GM08714 (cell line): ENCODE measurements around the gene ADTRP.

ENCODE experiments used
- H3K4me3 ChIP-seq: fragments of 200-500 bp; sonication (Bioruptor generic); 2 replicates; pipeline ENCODE4 v1.5.1; 2014; ENCODE audit warnings: mild to moderate bottlenecking, low read length, inconsistent platforms
- ZNF274 ChIP-seq: IDR thresholded peaks from 2 replicates; pipeline ENCODE4 v1.6.1; 2012; ENCODE audit warnings: mild to moderate bottlenecking, low read depth, low read length

ADTRP gene

GRCh38 chr6:11762794-11763459 is 15.7 kb downstream of the ADTRP start:
- H3K4me3 ChIP-seq = no peak overlapping the region

GRCh38 chr6:11761744-11762620 is 16.6 kb downstream of the ADTRP start:
- no peak for TF ChIP-seq ZNF274
- no peak overlapping the region for H3K4me3 ChIP-seq

More at GRCh38 chr6:11762794-11763459, 15.7 kb downstream of the ADTRP start:
- TF ChIP-seq ZNF274 = no peak

GRCh38 chr6:11760015-11760473 is 18.6 kb downstream of the ADTRP start:
- TF ChIP-seq ZNF274 = no peak

GRCh38 chr6:11758878-11759277 is 19.7 kb downstream of the ADTRP start:
- no peak overlapping the region for H3K4me3 ChIP-seq

More at GRCh38 chr6:11760015-11760473, 18.6 kb downstream of the ADTRP start:
- no peak overlapping the region for H3K4me3 ChIP-seq

GRCh38 chr6:11756726-11757125 is 21.9 kb downstream of the ADTRP start:
- TF ChIP-seq ZNF274 = no peak

More at GRCh38 chr6:11758878-11759277, 19.7 kb downstream of the ADTRP start:
- TF ChIP-seq ZNF274 = no peak

GRCh38 chr6:11756292-11756691 is 22.3 kb downstream of the ADTRP start:
- TF ChIP-seq ZNF274 = no peak
- no peak overlapping the region for H3K4me3 ChIP-seq

More at GRCh38 chr6:11756726-11757125, 21.9 kb downstream of the ADTRP start:
- H3K4me3 ChIP-seq = no peak overlapping the region

GRCh38 chr6:11755725-11756124 is 22.9 kb downstream of the ADTRP start:
- no peak for TF ChIP-seq ZNF274

GRCh38 chr6:11754625-11755271 is 23.9 kb downstream of the ADTRP start:
- H3K4me3 ChIP-seq = no peak overlapping the region
- no peak for TF ChIP-seq ZNF274

More at GRCh38 chr6:11755725-11756124, 22.9 kb downstream of the ADTRP start:
- H3K4me3 ChIP-seq = no peak overlapping the region

- H3K4me3 ChIP-seq = no peak overlapping the region
- no peak for TF ChIP-seq ZNF274
Observed at GRCh38 chr6:11753798-11754197, 24.8 kb downstream of the ADTRP start.

- H3K4me3 ChIP-seq = no peak overlapping the region
- TF ChIP-seq ZNF274 = no peak
Observed at GRCh38 chr6:11752360-11752759, 26.2 kb downstream of the ADTRP start.

GRCh38 chr6:11750682-11751081 is 27.9 kb downstream of the ADTRP start:
- TF ChIP-seq ZNF274 = no peak
- H3K4me3 ChIP-seq = no peak overlapping the region

- no peak overlapping the region for H3K4me3 ChIP-seq
- TF ChIP-seq ZNF274 = no peak
Observed at GRCh38 chr6:11748591-11749210, 29.9 kb downstream of the ADTRP start.

GRCh38 chr6:11747021-11747420 is 31.6 kb downstream of the ADTRP start:
- no peak for TF ChIP-seq ZNF274
- no peak overlapping the region for H3K4me3 ChIP-seq

GRCh38 chr6:11744753-11745152 is 33.9 kb downstream of the ADTRP start:
- no peak overlapping the region for H3K4me3 ChIP-seq
- no peak for TF ChIP-seq ZNF274
